Prostate gland (tissue), 2 donors: ENCODE results near the gene ACACB. TPM values are rescaled to one million over a fixed set of nuclear protein-coding genes. Genes with fewer than 3 reads are reported as not detected.
"Not testable (repeated sequence)": the region's sequence is repeated elsewhere in the genome, so short reads cannot be mapped to it uniquely, and the experiment has no call there.

Experiments
- DNase-seq: peaks from one replicate; pipeline ENCODE4 v3.0.0-alpha.2; 2019; ENCODE audit warnings: low spot score
- H3K27ac ChIP-seq, 2 donors: fragments of 200-600 bp; sonication (generic); 2 replicates each; pipeline ENCODE4 v1.5.1; 2017 to 2019
- H3K27me3 ChIP-seq: fragments of 200-600 bp; sonication (generic); replicated peaks from 2 replicates; pipeline ENCODE4 v1.5.1; 2019; ENCODE audit not compliant: insufficient read depth
- H3K36me3 ChIP-seq, 2 donors: fragments of 200-600 bp; sonication (generic); 1 replicate in 1 of 2; 2 replicates in 1 of 2; pipeline versions ENCODE4 v1.5.1 to v1.8.1; 2017 to 2019
- H3K4me1 ChIP-seq: fragments of 200-600 bp; sonication (generic); replicated peaks from 2 replicates; pipeline ENCODE4 v1.5.1; 2019
- H3K4me3 ChIP-seq, 2 donors: fragments of 200-600 bp; sonication (generic); 2 replicates each; pipeline ENCODE4 v1.5.1; 2017 to 2019
- H3K9me3 ChIP-seq: fragments of 200-600 bp; sonication (generic); 2 replicates; pipeline ENCODE4 v1.5.1; 2017
- CTCF ChIP-seq, 4 experiments: fragments of 200-600 bp in 2 of 4; fragments of 450-650 bp in 2 of 4; sonication (generic) in 2 of 4; IDR thresholded peaks; 1 replicate in 3 of 4; 2 replicates in 1 of 4; pipeline ENCODE4 v1.5.1; 2016 to 2019; ENCODE audit warnings: antibody characterized with exemption in 4 of 4, mild to moderate bottlenecking in 2 of 4, moderate library complexity in 2 of 4
- POLR2A ChIP-seq: fragments of 450-650 bp; IDR thresholded peaks from one replicate; pipeline ENCODE4 v1.6.1; 2016; ENCODE audit warnings: antibody characterized with exemption, mild to moderate bottlenecking
- POLR2AphosphoS5 ChIP-seq: sonication (generic); formaldehyde crosslinking; IDR thresholded peaks from one replicate; pipeline ENCODE4 v1.6.1; 2017; ENCODE audit warnings: antibody characterized with exemption
- WGBS: methylation state at CpG from one replicate; pipeline ENCODE4 v1.1.5; 2018; 5-methylcytosine and 5-hydroxymethylcytosine counted together
- intact Hi-C: fragments of 100-400 bp; cut with DNase I; formaldehyde crosslinking; loops from one replicate; pipeline ENCODE4 v1.14.2; 2022
- total RNA-seq, 2 donors: library from RNA; depleted of rRNA; stranded (reverse); fragments of >200 nt; gene quantifications; one replicate each; pipeline ENCODE4 v1.1.0, GENCODE V29; 2016

ACACB gene
- total RNA-seq, 2 donors from 2014 or later: 52.5 to 63.3 TPM

- Histone ChIP-seq H3K27me3 (no peaks in the 10 kb centered on the region), H3K9me3 (no peaks in the 10 kb centered on the region), H3K36me3 (peaks cover 3 to 4% of the 10 kb centered on the region in 2 donors), H3K27ac (peak overlapping the region; percentile 27 to 33), H3K4me3 (no peak overlapping the region), H3K4me1 (no peaks in the 10 kb centered on the region)
- no peak for DNase-seq
- intact Hi-C loops: no loop called here
- TF ChIP-seq CTCF (IDR thresholded peaks at IDR 0.05) (no peak), POLR2A (no peak), POLR2AphosphoS5 (no peak)
- 82% methylated on average over 7 of the region's 7 CpGs for WGBS
Measured at GRCh38 chr12:109170324-109170723, 53.9 kb downstream of the ACACB start.

GRCh38 chr12:109172787-109173186 is 56.4 kb downstream of the ACACB start:
- intact Hi-C loops, H3K36me3 ChIP-seq: not testable (repeated sequence)
- WGBS: 97% methylated on average over 6 of the region's 6 CpGs

GRCh38 chr12:109173443-109174240 is 57.3 kb downstream of the ACACB start:
- WGBS: 94% methylated on average over 17 of the region's 17 CpGs
- no peaks in the 10 kb centered on the region for H3K27me3 ChIP-seq
- no peaks in the 10 kb centered on the region for H3K4me1 ChIP-seq
- H3K4me3 ChIP-seq: no peak overlapping the region
- TF ChIP-seq POLR2AphosphoS5: no peak
- TF ChIP-seq POLR2A: no peak
- no peak for TF ChIP-seq CTCF (IDR thresholded peaks at IDR 0.05)
- H3K9me3 ChIP-seq: no peaks in the 10 kb centered on the region
- peaks cover 3 to 4% of the 10 kb centered on the region in 2 donors for H3K36me3 ChIP-seq
- no peak for DNase-seq
- no peak overlapping the region for H3K27ac ChIP-seq
- intact Hi-C loops: no loop called here

More at GRCh38 chr12:109172787-109173186, 56.4 kb downstream of the ACACB start:
- not testable (repeated sequence) for DNase-seq, H3K4me3 ChIP-seq, H3K9me3 ChIP-seq, H3K27me3 ChIP-seq, H3K27ac ChIP-seq, H3K4me1 ChIP-seq

DNA sequence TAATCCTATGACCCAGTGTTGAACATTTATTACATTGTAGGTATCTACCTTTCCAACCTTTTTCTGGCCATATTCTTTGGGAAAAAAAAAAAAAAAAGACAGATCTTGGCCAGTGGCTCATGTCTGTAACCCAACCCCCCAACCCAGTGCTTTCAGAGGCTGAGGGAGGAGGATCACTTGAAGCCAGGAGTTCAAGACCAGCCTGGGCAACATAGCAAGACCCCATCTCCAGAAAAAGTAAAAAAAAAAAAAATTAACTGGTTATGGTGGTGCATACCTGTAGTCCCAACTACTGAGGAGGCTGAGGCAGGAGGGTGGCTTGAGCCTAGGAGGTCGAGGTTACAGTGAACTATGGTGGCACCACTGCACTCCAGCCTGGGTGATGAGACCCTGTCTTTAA is 58.1 kb downstream of the ACACB start:
- no peak for DNase-seq
- H3K36me3 ChIP-seq: peaks cover 0 to 3% of the 10 kb centered on the region in 2 donors
- WGBS: 97% methylated on average over 1 of the region's 1 CpG
- no peak overlapping the region for H3K4me3 ChIP-seq
- intact Hi-C loops: no loop called here
- H3K9me3 ChIP-seq: no peaks in the 10 kb centered on the region
- no peaks in the 10 kb centered on the region for H3K4me1 ChIP-seq
- no peak overlapping the region for H3K27ac ChIP-seq
- TF ChIP-seq POLR2A (no peak), POLR2AphosphoS5 (no peak)
- no peaks in the 10 kb centered on the region for H3K27me3 ChIP-seq

DNA sequence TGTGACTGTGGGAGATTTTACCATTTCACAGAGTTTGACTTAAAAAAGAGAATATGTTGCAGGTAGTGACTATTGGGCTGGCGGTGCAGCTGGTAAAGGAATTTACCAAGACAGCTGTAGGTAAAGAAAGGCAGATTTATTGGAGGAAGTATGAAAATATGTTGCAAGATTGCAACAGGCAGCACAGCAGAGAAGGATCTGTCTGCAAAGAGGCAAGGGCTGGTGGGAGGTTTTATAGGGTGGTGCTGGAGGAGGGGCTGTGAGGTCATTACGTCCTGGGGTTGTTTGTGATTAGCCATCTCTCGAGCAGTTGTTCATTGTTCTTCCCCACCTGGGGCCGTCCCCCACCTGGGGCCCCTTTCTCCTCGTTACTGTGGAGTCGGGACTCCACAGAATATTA is 62.1 kb downstream of the ACACB start:
- Histone ChIP-seq H3K27ac (no peak overlapping the region), H3K27me3 (no peaks in the 10 kb centered on the region), H3K4me3 (no peak overlapping the region), H3K9me3 (no peaks in the 10 kb centered on the region), H3K4me1 (no peaks in the 10 kb centered on the region), H3K36me3 (peaks cover 0 to 7% of the 10 kb centered on the region in 2 donors)
- intact Hi-C loops: no loop called here
- TF ChIP-seq POLR2AphosphoS5 (no peak), CTCF (IDR thresholded peaks at IDR 0.05) (no peak), POLR2A (no peak)
- WGBS: 48% methylated on average over 6 of the region's 6 CpGs
- DNase-seq: no peak

GRCh38 chr12:109179927-109180326 is 63.5 kb downstream of the ACACB start:
- WGBS: 96% methylated on average over 6 of the region's 6 CpGs
- no peak for DNase-seq
- Histone ChIP-seq H3K36me3 (peaks cover 0 to 7% of the 10 kb centered on the region in 2 donors), H3K4me3 (no peak overlapping the region), H3K4me1 (no peaks in the 10 kb centered on the region), H3K9me3 (no peaks in the 10 kb centered on the region), H3K27ac (no peak overlapping the region), H3K27me3 (no peaks in the 10 kb centered on the region)
- TF ChIP-seq POLR2AphosphoS5 (no peak), CTCF (IDR thresholded peaks at IDR 0.05) (no peak), POLR2A (no peak)
- intact Hi-C loops: no loop called here
